Panc1 (cell line): ENCODE measurements around the gene CDH16. TPM values are rescaled to one million over a fixed set of nuclear protein-coding genes. Genes with fewer than 3 reads are reported as not detected.

Source experiments
- ATAC-seq: fragments of 200-7000 bp; cut with Tn5 transposase; 2 replicates; pipeline ENCODE4 v1.9.1; 2020; ENCODE audit warnings: mild to moderate bottlenecking, moderate library complexity
- BruUV-seq: library from RNA; stranded (reverse); fragments of 400-500 nt; replicated peaks from 2 replicates; lab custom pipeline; 2021; lab: Mats Ljungman, UMichigan
- CTCF ChIA-PET: fragments of 300-600 bp; sonication (Branson Sonifier 250); formaldehyde crosslinking; loops from one replicate; lab custom pipeline; 2022; ENCODE audit warnings: antibody characterized with exemption; lab: Charles Lee
- POLR2A ChIA-PET: fragments of 300-600 bp; sonication (Branson Sonifier 250); formaldehyde crosslinking; loops from one replicate; lab custom pipeline; 2022; ENCODE audit warnings: antibody characterized with exemption; lab: Charles Lee
- DNase-seq: peaks from one replicate; pipeline ENCODE4 v3.0.0-alpha.2; 2010; ENCODE audit warnings: low read depth, low spot score
- H3K27ac ChIP-seq: 2 replicates; pipeline ENCODE4 v1.5.1; 2011; ENCODE audit warnings: mild to moderate bottlenecking, low read length, inconsistent platforms
- H3K27me3 ChIP-seq: fragments of 200-500 bp; sonication (Bioruptor generic); 2 replicates; pipeline ENCODE4 v1.6.0; 2014; ENCODE audit warnings: low read length, inconsistent platforms; ENCODE audit not compliant: control insufficient read depth, insufficient read depth
- H3K36me3 ChIP-seq: fragments of 200-500 bp; sonication (Bioruptor generic); 2 replicates; pipeline ENCODE4 v1.5.1; 2014; ENCODE audit warnings: inconsistent platforms, mild to moderate bottlenecking, low read length, moderate library complexity; ENCODE audit not compliant: control insufficient read depth, insufficient read depth
- H3K4me1 ChIP-seq: 2 replicates; pipeline ENCODE4 v1.5.1; 2011; ENCODE audit warnings: inconsistent platforms, mild to moderate bottlenecking, low read length, moderate library complexity; ENCODE audit not compliant: control insufficient read depth, insufficient read depth
- H3K4me3 ChIP-seq, 2 experiments: 2 replicates each; pipeline ENCODE4 v1.5.1; 2011 to 2012; ENCODE audit warnings: low read depth in 2 of 2, low read length in 2 of 2, mild to moderate bottlenecking in 2 of 2, inconsistent platforms in 1 of 2, moderate library complexity in 1 of 2
- H3K9me3 ChIP-seq: fragments of 200-500 bp; sonication (Bioruptor generic); 2 replicates; pipeline ENCODE4 v1.5.1; 2014; ENCODE audit warnings: low read depth, mild to moderate bottlenecking, inconsistent platforms, low read length, moderate library complexity; ENCODE audit not compliant: control insufficient read depth, insufficient read depth
- CTCF ChIP-seq: fragments of 450-650 bp; IDR thresholded peaks from 2 replicates; pipeline ENCODE4 v1.5.1; 2017; ENCODE audit warnings: mild to moderate bottlenecking
- POLR2AphosphoS5 ChIP-seq: IDR thresholded peaks from 2 replicates; pipeline ENCODE4 v1.6.1; 2012; ENCODE audit warnings: mild to moderate bottlenecking, low read depth, low read length, moderate library complexity
- REST ChIP-seq, 2 experiments: IDR thresholded peaks; 2 replicates each; pipeline ENCODE4 v1.6.1; 2011 to 2012; ENCODE audit warnings: low read depth in 2 of 2, control low read depth in 1 of 2, low read length in 1 of 2, mild to moderate bottlenecking in 1 of 2, moderate library complexity in 1 of 2; ENCODE audit not compliant: insufficient read depth in 1 of 2
- SIN3A ChIP-seq: IDR thresholded peaks from 2 replicates; pipeline ENCODE4 v1.6.1; 2012; ENCODE audit warnings: low read depth, mild to moderate bottlenecking, low read length, moderate library complexity, borderline replicate concordance; ENCODE audit not compliant: insufficient read depth
- TCF7L2 ChIP-seq: IDR thresholded peaks from 2 replicates; pipeline ENCODE4 v1.6.1; 2011; ENCODE audit warnings: mild to moderate bottlenecking, low read depth, low read length, inconsistent platforms
- in situ Hi-C: cut with HindIII; loops from 2 replicates; pipeline ENCODE4 v1.10.0; 2016; ENCODE audit warnings: low sequenced_read_pairs, low pct_unique_long_range_greater_than_20kb
- intact Hi-C: fragments of 100-400 bp; cut with micrococcal nuclease; formaldehyde crosslinking; loops from one replicate; pipeline ENCODE4 v1.10.0; 2022; ENCODE audit not compliant: unreplicated experiment
- total RNA-seq: library from RNA; stranded (reverse); gene quantifications from one replicate; pipeline ENCODE4 v1.2.1, GENCODE V29; 2021; ENCODE audit not compliant: unreplicated experiment

CDH16 gene
- total RNA-seq, 1 experiment from 2014 or later = not detected

- ATAC-seq = no peak
- no peaks in the 10 kb centered on the region for H3K27me3 ChIP-seq
- H3K27ac ChIP-seq = no peak overlapping the region
- in situ Hi-C loops (no loop called here), intact Hi-C loops (no loop called here)
- no peak for TF ChIP-seq CTCF
- no peak for TF ChIP-seq POLR2AphosphoS5
- TF ChIP-seq SIN3A = no peak
- TF ChIP-seq TCF7L2 = no peak
- no peak for TF ChIP-seq REST (IDR thresholded peaks at IDR 0.05; ENCODE audit: insufficient read depth in 1 of 2, low read depth in 2 of 2, low read length in 1 of 2)
- no peaks in the 10 kb centered on the region for H3K36me3 ChIP-seq
- no peak overlapping the region for H3K4me3 ChIP-seq
- BruUV-seq = no TSS peak
- no peak for DNase-seq
- H3K9me3 ChIP-seq = no peaks in the 10 kb centered on the region
- CTCF ChIA-PET = no interaction called here
- no peaks in the 10 kb centered on the region for H3K4me1 ChIP-seq
- POLR2A ChIA-PET = no interaction called here
Measured at GRCh38 chr16:66960270-66960669, 41.6 kb upstream of the CDH16 start.

- no peaks in the 10 kb centered on the region for H3K27me3 ChIP-seq
- BruUV-seq = no TSS peak
- ChIA-PET POLR2A (interaction anchor here (0.6 kb wide), 1 partner anchor 187 kb away, joined by 4 read pairs; no protein-coding TSS in a partner anchor), CTCF (no interaction called here)
- no peaks in the 10 kb centered on the region for H3K36me3 ChIP-seq
- no peaks in the 10 kb centered on the region for H3K4me1 ChIP-seq
- ATAC-seq (no peak), DNase-seq (no peak)
- TF ChIP-seq CTCF (no peak), POLR2AphosphoS5 (no peak), TCF7L2 (no peak), REST (IDR thresholded peaks at IDR 0.05; ENCODE audit: insufficient read depth in 1 of 2, low read depth in 2 of 2, low read length in 1 of 2) (no peak), SIN3A (no peak)
- no peaks in the 10 kb centered on the region for H3K9me3 ChIP-seq
- H3K4me3 ChIP-seq = no peak overlapping the region
- in situ Hi-C loops (no loop called here), intact Hi-C loops (loop anchor here (10.0 kb wide), 1 partner anchor 225 kb away; the partner anchor contains the start of gene MATCAP1)
- no peak overlapping the region for H3K27ac ChIP-seq
Measured at GRCh38 chr16:66959704-66960161, 41.0 kb upstream of the CDH16 start.
